Loucy (cell line): Measurements from ENCODE around the gene GRAP.
"Not testable (repeated sequence)": the region's sequence is repeated elsewhere in the genome, so short reads cannot be mapped to it uniquely, and the experiment has no call there.

Experiments used
- H2AFZ ChIP-seq: fragments of 200-600 bp; sonication (generic); 2 replicates; pipeline ENCODE4 v1.6.0; 2016; ENCODE audit warnings: antibody characterized with exemption, mild to moderate bottlenecking, low read length, moderate library complexity
- H3F3A ChIP-seq: fragments of 200-600 bp; 2 replicates; pipeline ENCODE4 v1.6.0; 2016; ENCODE audit warnings: antibody characterized with exemption, low read depth, mild to moderate bottlenecking
- H3K27me3 ChIP-seq: fragments of 200-600 bp; sonication (generic); 2 replicates; pipeline ENCODE4 v1.6.1; 2014; ENCODE audit warnings: low read length, mild to moderate bottlenecking; ENCODE audit not compliant: insufficient read depth, poor library complexity, severe bottlenecking
- H3K36me3 ChIP-seq: fragments of 200-600 bp; sonication (generic); 2 replicates; pipeline ENCODE4 v1.6.1; 2016; ENCODE audit warnings: low read length; ENCODE audit not compliant: insufficient read depth
- H3K4me1 ChIP-seq: fragments of 200-600 bp; sonication (generic); 2 replicates; pipeline ENCODE4 v1.5.1; 2014; ENCODE audit warnings: low read length, mild to moderate bottlenecking; ENCODE audit not compliant: insufficient read depth, poor library complexity, severe bottlenecking
- H3K4me2 ChIP-seq: fragments of 200-600 bp; sonication (generic); 2 replicates; pipeline ENCODE4 v1.6.0; 2014; ENCODE audit warnings: antibody characterized with exemption, low read length, low read depth, mild to moderate bottlenecking; ENCODE audit not compliant: poor library complexity, severe bottlenecking
- H3K4me3 ChIP-seq: fragments of 200-600 bp; sonication (generic); 2 replicates; pipeline ENCODE4 v1.5.1; 2014; ENCODE audit warnings: low read length, mild to moderate bottlenecking, mixed read lengths; ENCODE audit not compliant: poor library complexity, severe bottlenecking
- H3K79me2 ChIP-seq: fragments of 200-600 bp; sonication (generic); 2 replicates; pipeline ENCODE4 v1.6.1; 2014; ENCODE audit warnings: low read length; ENCODE audit not compliant: insufficient read depth
- H3K9ac ChIP-seq: fragments of 200-600 bp; sonication (generic); 2 replicates; pipeline ENCODE4 v1.6.0; 2014; ENCODE audit warnings: mild to moderate bottlenecking, low read depth, low read length, moderate library complexity; ENCODE audit not compliant: poor library complexity, severe bottlenecking
- H3K9me2 ChIP-seq: fragments of 200-600 bp; sonication (generic); replicated peaks from 2 replicates; pipeline ENCODE4 v1.6.1; 2016; ENCODE audit warnings: low read depth, low read length, mixed read lengths
- H3K9me3 ChIP-seq: fragments of 200-600 bp; sonication (generic); 2 replicates; pipeline ENCODE4 v1.6.1; 2014; ENCODE audit warnings: mild to moderate bottlenecking, antibody characterized with exemption, low read length, low read depth; ENCODE audit not compliant: insufficient read depth
- H4K20me1 ChIP-seq: fragments of 200-600 bp; sonication (generic); 2 replicates; pipeline ENCODE4 v1.6.0; 2014; ENCODE audit warnings: antibody characterized with exemption, low read length, mild to moderate bottlenecking; ENCODE audit not compliant: insufficient read depth, poor library complexity, severe bottlenecking

GRAP gene

GRCh38 chr17:19046782-19047375 is at the start of gene GRAP:
Gene GRAP (minus strand): TSS chr17:19046957. CDS start chr17:19046926, 31 bp downstream.
- not testable (repeated sequence) for H3K4me2 ChIP-seq, H3K9me3 ChIP-seq, H3K4me3 ChIP-seq, H3K79me2 ChIP-seq, H3K27me3 ChIP-seq, H3K9me2 ChIP-seq, H3K36me3 ChIP-seq, H4K20me1 ChIP-seq, H3F3A ChIP-seq, H3K9ac ChIP-seq, H3K4me1 ChIP-seq, H2AFZ ChIP-seq

DNA sequence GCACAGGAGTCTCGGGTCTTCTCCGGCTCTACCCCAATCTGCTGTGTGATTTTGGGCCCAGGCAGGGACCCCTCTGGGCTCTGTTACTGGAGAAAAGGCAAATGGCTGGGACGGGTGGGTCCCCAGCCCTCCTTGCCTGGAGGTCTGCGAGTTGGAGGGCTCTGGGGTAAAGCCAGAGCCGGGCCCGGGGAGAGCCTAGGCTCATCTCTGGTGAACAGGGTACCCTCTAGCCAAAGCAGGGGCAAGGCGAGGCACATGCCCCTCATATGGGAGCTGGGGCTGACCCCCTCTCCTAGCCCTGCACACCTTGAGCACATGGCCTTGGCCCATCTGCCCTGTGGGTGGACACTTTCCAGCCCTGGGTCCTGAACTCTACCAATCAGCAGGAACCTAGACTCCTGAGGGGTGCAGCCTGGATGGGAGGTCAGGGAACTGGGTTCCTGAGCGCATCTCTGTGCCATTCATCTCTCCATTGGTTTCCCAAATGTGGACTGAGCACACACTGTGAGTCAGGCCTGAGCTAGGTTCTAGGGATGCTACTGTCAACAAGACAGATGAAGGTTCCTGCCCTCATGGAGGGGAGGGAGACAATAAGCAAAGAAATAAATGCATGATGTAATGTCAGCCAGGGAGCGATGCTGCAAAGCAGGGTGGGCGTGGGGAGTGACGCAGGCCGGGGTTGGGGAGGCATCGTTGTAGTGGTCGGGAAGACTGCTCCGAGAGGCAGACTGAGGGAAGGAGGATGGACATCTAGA is 47.1 kb upstream of the GRAP start:
- not testable (repeated sequence) for H3K9ac ChIP-seq, H3K79me2 ChIP-seq, H3F3A ChIP-seq, H3K9me2 ChIP-seq, H3K9me3 ChIP-seq, H3K36me3 ChIP-seq, H3K4me1 ChIP-seq, H3K4me3 ChIP-seq, H3K4me2 ChIP-seq, H2AFZ ChIP-seq, H3K27me3 ChIP-seq, H4K20me1 ChIP-seq

GRCh38 chr17:19092737-19093683 is 46.3 kb upstream of the GRAP start:
- not testable (repeated sequence) for H3F3A ChIP-seq, H3K4me2 ChIP-seq, H2AFZ ChIP-seq

GRCh38 chr17:19090058-19090772 is 43.5 kb upstream of the GRAP start:
- not testable (repeated sequence) for H4K20me1 ChIP-seq, H3K36me3 ChIP-seq, H3K4me2 ChIP-seq, H3K4me3 ChIP-seq, H3K9me3 ChIP-seq, H3K79me2 ChIP-seq, H3K9ac ChIP-seq, H3F3A ChIP-seq, H3K9me2 ChIP-seq, H2AFZ ChIP-seq, H3K27me3 ChIP-seq, H3K4me1 ChIP-seq

More at GRCh38 chr17:19092737-19093683, 46.3 kb upstream of the GRAP start:
- H3K9me2 ChIP-seq, H3K27me3 ChIP-seq, H3K36me3 ChIP-seq, H3K79me2 ChIP-seq, H3K4me1 ChIP-seq, H3K9me3 ChIP-seq, H4K20me1 ChIP-seq, H3K9ac ChIP-seq, H3K4me3 ChIP-seq: not testable (repeated sequence)

DNA sequence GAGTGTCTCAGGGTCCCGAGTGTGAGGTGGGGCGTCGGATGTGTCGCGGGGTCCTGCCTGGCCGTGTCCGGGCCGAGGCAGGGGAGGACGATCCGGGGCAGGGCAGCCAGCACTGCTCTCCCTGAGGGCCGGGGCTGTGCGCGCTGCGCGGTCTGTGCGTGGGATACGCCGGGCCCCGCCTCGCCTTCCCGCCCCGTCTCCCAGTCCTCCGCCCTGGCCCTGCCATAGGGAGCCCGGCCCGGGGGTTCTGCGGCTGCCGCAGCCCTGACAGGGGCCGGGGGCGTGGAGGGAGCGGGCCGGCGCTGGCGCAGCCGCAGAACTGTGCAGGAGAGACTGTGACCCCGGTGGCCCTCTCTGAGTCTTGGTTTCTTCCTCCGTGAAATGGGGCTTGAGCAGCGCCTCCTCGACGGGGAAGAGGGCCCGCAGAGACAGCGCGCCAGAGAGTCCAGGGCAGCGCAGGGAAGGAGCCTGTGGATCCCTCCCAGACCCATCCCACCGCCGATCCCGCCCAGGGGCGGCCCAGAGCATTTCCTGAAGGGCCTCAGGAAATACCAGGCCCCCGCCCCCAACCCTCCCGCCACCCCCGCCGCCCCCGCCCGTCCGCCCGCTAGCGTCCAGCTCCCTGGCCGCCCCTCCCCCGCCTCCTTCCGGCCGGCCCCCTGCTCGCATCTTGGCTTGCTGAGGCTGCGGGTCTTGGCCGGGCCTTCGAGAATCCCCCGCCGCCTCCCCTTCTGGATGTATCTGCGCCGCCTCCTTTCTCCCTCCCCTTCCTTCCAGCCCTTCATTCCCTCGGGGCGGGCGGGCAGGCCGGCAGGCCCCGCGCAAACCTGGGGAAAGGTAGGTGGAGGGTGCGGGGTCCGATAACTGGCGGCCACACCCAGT is 42.3 kb upstream of the GRAP start:
- H3F3A ChIP-seq, H3K36me3 ChIP-seq, H3K9ac ChIP-seq, H2AFZ ChIP-seq, H3K79me2 ChIP-seq, H3K4me3 ChIP-seq, H3K4me2 ChIP-seq, H3K9me2 ChIP-seq, H3K4me1 ChIP-seq, H4K20me1 ChIP-seq, H3K9me3 ChIP-seq, H3K27me3 ChIP-seq: not testable (repeated sequence)

- not testable (repeated sequence) for H2AFZ ChIP-seq, H3K4me1 ChIP-seq, H3K9me3 ChIP-seq, H3K36me3 ChIP-seq, H3F3A ChIP-seq, H3K4me2 ChIP-seq, H3K9me2 ChIP-seq, H3K27me3 ChIP-seq, H3K9ac ChIP-seq, H4K20me1 ChIP-seq, H3K79me2 ChIP-seq, H3K4me3 ChIP-seq
These were observed 30.6 kb upstream of the GRAP start for GRCh38 chr17:19077386-19077785.
